HCT116 (cell line): ENCODE results near the gene LEUTX. TPM values are rescaled to one million over a fixed set of nuclear protein-coding genes. Genes with fewer than 3 reads are reported as not detected.

ENCODE experiments used
- microRNA-seq: library from miRNA; unstranded; fragments of <30 nt; microRNA quantifications from one replicate; pipeline ENCODE4, GENCODE V29; 2016; ENCODE audit warnings: borderline number of aligned reads
- total RNA-seq: library from RNA; stranded (reverse); gene quantifications from one replicate; pipeline ENCODE4 v1.2.1, GENCODE V29; 2021; ENCODE audit not compliant: unreplicated experiment

The LEUTX gene
- total RNA-seq, 1 experiment from 2014 or later = not detected

Small RNAs within 50 kb of the gene (microRNA-seq; reads per million reads assigned to microRNA genes)
- not detected for gene MIR6719

Other genes starting within 250 kb of the LEUTX start
- 1.2 TPM for gene EID2B, start 246.0 kb upstream of the LEUTX start, total RNA-seq
- gene EID2, start 238.7 kb upstream of the LEUTX start, total RNA-seq = 11.7 TPM
- not detected for gene LGALS13, start 176.3 kb upstream of the LEUTX start, total RNA-seq
- gene LGALS16, start 122.9 kb upstream of the LEUTX start, total RNA-seq = not detected
- gene LGALS14, start 74.4 kb upstream of the LEUTX start, total RNA-seq = not detected
- not detected for gene CLC, start 40.8 kb upstream of the LEUTX start, total RNA-seq
- 7.3 TPM for gene DYRK1B, start 55.3 kb downstream of the LEUTX start, total RNA-seq
- 554 TPM for gene FBL, start 67.5 kb downstream of the LEUTX start, total RNA-seq
- gene FCGBP, start 155.8 kb downstream of the LEUTX start, total RNA-seq = 5.7 TPM
- gene PSMC4, start 192.3 kb downstream of the LEUTX start, total RNA-seq = 120 TPM
- gene ZNF546, start 218.2 kb downstream of the LEUTX start, total RNA-seq = 0.64 TPM